ENCODE measurements around the gene RAB6B.

Gene RAB6B

DNA sequence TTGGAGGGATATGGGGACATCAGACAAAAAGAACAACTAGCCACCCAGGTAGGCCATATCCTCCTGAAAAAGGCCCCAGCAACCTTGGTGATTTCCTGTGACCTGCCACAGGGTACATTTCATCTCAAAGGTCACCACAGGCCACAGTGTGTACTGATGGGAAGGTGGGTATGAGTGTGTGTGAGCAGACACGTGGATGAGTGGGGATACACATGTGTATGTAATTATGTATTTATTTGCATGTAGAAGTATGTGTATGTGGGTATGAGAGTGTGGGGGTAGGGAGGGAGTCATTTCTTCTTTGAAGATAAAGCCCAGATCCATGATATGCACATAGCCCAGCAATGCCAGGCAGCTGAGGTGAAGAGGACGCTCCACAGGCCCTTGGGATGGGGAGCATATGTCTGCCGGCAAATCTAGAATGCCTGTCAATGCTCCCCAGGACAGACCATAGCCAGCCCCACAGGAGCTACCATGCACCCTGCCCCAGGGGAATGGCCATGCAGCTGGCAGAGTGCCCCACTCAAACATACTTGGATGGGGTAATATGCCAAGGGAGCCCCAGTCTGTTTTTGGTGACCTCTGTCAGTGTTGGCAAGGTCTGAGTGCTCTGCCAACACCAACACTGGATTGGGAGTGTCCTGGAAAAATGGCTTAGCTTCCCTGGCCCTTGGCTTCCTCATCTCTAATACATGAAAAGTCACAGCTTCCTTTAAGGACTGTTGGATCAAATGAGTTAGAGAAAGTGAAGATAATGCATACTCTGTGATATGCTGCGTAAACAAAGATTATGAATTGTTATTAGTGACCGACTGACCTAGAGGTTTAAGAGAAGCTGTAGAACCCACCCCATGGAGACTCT, 42.4 kb downstream of the RAB6B start:
- H3K4me3 ChIP-seq (ENCODE audit: low read depth, low read length), result no peak overlapping the region
- TF ChIP-seq, protein P1, sequence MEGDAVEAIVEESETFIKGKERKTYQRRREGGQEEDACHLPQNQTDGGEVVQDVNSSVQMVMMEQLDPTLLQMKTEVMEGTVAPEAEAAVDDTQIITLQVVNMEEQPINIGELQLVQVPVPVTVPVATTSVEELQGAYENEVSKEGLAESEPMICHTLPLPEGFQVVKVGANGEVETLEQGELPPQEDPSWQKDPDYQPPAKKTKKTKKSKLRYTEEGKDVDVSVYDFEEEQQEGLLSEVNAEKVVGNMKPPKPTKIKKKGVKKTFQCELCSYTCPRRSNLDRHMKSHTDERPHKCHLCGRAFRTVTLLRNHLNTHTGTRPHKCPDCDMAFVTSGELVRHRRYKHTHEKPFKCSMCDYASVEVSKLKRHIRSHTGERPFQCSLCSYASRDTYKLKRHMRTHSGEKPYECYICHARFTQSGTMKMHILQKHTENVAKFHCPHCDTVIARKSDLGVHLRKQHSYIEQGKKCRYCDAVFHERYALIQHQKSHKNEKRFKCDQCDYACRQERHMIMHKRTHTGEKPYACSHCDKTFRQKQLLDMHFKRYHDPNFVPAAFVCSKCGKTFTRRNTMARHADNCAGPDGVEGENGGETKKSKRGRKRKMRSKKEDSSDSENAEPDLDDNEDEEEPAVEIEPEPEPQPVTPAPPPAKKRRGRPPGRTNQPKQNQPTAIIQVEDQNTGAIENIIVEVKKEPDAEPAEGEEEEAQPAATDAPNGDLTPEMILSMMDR (IDR thresholded peaks at IDR 0.05; ENCODE audit: low read depth, low read length, missing control alignments), result no peak
- DNase-seq (ENCODE audit: low read depth), result no peak

DNA sequence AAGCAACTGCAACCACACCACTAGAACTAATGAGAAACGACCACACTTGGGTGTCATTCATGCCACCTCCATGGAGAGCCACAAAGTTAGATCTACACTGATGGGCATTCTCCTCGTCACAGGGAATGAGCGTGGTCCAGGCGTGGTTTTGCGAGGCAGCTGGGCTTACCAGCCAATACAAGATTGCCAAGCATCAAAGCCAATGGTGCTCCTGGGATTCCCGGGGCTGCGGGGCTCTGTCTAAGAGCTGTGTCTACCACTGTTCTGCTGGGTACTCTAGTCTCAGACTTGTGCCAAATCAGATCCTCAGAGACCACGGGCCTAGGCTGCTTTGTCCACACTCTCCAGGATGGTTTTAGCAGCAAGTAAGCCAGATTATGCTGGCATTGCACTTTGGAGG, 43.8 kb downstream of the RAB6B start:
- TF ChIP-seq, protein P1 (IDR thresholded peaks at IDR 0.05; ENCODE audit: low read depth, low read length, missing control alignments), result no peak
- no peak overlapping the region for H3K4me3 ChIP-seq (ENCODE audit: low read depth, low read length)
- DNase-seq (ENCODE audit: low read depth), result no peak

DNA sequence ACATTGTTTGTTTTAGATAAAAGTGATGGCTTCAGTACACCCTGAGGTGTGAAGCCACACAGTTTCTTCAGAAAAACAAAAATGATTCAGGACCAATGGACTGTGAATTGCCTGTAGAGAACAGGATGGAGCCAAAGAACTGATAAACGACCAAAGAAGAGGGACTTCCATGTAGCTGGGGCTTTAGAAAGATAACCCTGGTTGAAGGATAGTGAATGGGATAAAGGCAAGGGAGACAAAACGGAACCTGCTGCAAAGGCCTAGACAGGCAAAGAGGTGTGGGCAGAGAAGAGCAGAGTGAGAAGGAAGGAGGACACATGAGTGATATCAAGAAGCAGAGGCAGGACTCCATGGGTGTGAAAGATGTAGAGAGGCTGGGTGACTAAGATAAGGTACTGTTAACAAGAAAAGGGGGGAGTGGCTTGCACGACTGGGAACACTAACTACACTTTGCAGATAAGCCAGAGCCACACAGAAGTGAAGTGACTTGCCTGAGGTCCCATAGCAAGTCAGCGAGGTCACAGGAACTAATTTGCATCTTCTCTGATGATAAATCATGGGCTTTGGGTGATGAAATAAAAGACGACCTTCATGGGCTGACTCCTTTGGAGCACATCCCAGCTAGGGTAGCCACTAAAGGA, 44.3 kb downstream of the RAB6B start:
- TF ChIP-seq, protein P1 (IDR thresholded peaks at IDR 0.05; ENCODE audit: low read depth, low read length, missing control alignments), result no peak
- H3K4me3 ChIP-seq (ENCODE audit: low read depth, low read length), result no peak overlapping the region
- DNase-seq (ENCODE audit: low read depth), result no peak

DNA sequence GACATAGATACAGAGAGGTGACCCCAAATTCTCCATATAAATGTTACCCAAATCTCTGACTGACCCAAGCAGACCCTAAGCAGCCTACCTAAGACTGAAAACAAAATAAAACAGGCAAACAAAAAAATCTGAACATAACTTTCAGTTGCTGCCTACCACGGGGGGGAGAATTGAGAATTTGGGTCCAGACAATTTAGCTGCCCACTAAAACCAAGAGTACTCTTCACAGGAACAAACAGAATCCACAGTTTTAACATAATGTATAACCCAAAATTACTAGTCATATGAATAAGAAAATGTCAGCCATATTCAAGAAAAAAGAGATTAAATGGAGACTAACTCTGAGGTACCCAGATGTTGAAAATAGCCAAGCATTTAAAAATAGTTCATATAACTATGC, 45.6 kb downstream of the RAB6B start:
- no peak overlapping the region for H3K4me3 ChIP-seq (ENCODE audit: low read depth, low read length)
- no peak for DNase-seq (ENCODE audit: low read depth)
- TF ChIP-seq, protein P1 (IDR thresholded peaks at IDR 0.05; ENCODE audit: low read depth, low read length, missing control alignments), result no peak

DNA sequence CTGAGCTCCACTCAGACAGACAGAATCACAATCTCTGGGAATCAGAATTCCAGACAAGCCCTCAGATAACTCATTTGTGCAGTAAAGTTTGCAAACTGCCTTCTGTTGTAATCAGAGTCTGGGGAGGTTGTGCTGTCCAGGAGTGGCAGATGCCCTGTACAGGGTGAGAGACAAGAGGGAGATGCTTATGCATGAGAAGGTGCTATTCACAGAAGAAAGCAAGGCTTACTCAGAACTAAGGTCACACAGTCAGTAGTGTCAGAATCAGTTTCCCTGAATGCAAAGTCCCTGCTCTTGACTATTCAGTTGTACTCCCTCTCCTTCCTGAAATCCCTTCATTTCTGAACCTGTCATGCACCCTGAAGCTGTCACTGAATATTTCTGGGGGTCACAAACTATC, 46.3 kb downstream of the RAB6B start:
- DNase-seq (ENCODE audit: low read depth), result no peak
- TF ChIP-seq, protein P1 (IDR thresholded peaks at IDR 0.05; ENCODE audit: low read depth, low read length, missing control alignments), result no peak
- no peak overlapping the region for H3K4me3 ChIP-seq (ENCODE audit: low read depth, low read length)

DNA sequence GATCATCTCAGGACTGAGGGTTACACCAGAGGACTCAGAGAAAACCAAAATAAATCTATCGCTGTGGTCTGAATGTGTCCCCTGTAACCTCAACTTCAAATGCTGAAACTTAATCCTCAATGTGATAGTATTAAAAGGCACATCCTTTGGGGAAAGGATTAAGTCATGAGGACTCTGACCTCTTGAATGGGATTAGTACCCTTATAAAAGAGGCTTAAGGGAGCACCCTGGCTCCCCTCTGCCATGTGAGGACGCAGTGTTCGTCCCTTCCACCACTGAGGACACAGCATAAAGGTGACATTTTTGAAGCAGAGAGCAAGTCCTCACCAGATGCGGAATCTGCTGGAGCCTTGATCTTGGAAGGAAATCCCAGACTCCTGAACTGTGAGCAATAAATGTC, 50.6 kb downstream of the RAB6B start:
- DNase-seq (ENCODE audit: low read depth), result no peak
- TF ChIP-seq, protein P1 (IDR thresholded peaks at IDR 0.05; ENCODE audit: low read depth, low read length, missing control alignments), result no peak

More for the DNA sequence above, 50.6 kb downstream of the RAB6B start:
- no peak overlapping the region for H3K4me3 ChIP-seq (ENCODE audit: low read depth, low read length)
